Measurements from ENCODE around the gene TRAPPC5.

DNA sequence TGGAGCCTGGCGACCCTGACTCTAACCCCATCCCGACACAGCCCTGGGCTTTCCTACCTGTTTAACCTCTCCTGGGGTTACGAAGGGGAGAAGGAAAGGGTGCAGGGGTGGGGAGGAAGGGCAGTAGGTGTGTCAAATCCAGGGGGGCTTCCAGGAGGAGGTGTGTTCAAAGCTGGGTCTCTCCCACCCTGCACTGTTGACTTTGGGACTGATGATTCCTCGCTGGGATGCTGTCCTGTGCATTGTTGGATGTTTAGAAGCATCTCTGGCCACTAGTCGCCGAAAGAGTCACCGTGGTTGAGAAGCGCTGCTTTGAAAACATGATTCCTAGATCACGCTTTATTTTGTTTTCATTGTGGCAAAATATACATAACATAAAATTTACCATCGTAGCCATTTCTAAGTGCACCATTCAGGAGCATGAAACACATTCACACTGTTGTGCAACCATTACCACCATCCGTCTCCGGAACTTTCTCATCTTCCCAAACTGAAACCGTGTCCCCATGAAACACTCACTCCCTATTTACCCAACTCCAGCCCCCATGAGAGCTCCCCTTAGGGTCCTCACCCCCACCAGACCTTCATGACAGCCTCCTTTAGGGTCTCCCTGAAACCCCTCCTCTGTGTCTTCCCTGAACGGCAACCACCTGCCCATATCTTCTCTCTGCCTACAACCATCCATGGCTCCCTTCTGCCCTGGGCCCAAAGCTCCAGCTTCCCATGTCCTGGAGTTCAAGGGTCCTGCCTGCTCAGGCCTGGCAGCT is 25.7 kb downstream of the TRAPPC5 start:
- TF ChIP-seq, protein P1, sequence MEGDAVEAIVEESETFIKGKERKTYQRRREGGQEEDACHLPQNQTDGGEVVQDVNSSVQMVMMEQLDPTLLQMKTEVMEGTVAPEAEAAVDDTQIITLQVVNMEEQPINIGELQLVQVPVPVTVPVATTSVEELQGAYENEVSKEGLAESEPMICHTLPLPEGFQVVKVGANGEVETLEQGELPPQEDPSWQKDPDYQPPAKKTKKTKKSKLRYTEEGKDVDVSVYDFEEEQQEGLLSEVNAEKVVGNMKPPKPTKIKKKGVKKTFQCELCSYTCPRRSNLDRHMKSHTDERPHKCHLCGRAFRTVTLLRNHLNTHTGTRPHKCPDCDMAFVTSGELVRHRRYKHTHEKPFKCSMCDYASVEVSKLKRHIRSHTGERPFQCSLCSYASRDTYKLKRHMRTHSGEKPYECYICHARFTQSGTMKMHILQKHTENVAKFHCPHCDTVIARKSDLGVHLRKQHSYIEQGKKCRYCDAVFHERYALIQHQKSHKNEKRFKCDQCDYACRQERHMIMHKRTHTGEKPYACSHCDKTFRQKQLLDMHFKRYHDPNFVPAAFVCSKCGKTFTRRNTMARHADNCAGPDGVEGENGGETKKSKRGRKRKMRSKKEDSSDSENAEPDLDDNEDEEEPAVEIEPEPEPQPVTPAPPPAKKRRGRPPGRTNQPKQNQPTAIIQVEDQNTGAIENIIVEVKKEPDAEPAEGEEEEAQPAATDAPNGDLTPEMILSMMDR (conservative IDR thresholded peaks at IDR 0.05): no peak
- no peak for TF ChIP-seq ZFX (IDR thresholded peaks at IDR 0.05)
